ENCODE measurements around the gene CD180.

- TF ChIP-seq, protein P1, sequence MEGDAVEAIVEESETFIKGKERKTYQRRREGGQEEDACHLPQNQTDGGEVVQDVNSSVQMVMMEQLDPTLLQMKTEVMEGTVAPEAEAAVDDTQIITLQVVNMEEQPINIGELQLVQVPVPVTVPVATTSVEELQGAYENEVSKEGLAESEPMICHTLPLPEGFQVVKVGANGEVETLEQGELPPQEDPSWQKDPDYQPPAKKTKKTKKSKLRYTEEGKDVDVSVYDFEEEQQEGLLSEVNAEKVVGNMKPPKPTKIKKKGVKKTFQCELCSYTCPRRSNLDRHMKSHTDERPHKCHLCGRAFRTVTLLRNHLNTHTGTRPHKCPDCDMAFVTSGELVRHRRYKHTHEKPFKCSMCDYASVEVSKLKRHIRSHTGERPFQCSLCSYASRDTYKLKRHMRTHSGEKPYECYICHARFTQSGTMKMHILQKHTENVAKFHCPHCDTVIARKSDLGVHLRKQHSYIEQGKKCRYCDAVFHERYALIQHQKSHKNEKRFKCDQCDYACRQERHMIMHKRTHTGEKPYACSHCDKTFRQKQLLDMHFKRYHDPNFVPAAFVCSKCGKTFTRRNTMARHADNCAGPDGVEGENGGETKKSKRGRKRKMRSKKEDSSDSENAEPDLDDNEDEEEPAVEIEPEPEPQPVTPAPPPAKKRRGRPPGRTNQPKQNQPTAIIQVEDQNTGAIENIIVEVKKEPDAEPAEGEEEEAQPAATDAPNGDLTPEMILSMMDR (IDR thresholded peaks at IDR 0.05): no peak
- no peak for TF ChIP-seq POLR2A (IDR thresholded peaks at IDR 0.05)
Observed at GRCh38 chr5:67240065-67240464, 43.5 kb upstream of the CD180 start.

Measured in right lobe of liver (tissue), 4 donors.